ENCODE data around the gene PRPF38A.

Gene PRPF38A, protein sequence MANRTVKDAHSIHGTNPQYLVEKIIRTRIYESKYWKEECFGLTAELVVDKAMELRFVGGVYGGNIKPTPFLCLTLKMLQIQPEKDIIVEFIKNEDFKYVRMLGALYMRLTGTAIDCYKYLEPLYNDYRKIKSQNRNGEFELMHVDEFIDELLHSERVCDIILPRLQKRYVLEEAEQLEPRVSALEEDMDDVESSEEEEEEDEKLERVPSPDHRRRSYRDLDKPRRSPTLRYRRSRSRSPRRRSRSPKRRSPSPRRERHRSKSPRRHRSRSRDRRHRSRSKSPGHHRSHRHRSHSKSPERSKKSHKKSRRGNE
- total RNA-seq = 59.2 to 98.4 (median 85.9) reads per million in 9 experiments

DNA sequence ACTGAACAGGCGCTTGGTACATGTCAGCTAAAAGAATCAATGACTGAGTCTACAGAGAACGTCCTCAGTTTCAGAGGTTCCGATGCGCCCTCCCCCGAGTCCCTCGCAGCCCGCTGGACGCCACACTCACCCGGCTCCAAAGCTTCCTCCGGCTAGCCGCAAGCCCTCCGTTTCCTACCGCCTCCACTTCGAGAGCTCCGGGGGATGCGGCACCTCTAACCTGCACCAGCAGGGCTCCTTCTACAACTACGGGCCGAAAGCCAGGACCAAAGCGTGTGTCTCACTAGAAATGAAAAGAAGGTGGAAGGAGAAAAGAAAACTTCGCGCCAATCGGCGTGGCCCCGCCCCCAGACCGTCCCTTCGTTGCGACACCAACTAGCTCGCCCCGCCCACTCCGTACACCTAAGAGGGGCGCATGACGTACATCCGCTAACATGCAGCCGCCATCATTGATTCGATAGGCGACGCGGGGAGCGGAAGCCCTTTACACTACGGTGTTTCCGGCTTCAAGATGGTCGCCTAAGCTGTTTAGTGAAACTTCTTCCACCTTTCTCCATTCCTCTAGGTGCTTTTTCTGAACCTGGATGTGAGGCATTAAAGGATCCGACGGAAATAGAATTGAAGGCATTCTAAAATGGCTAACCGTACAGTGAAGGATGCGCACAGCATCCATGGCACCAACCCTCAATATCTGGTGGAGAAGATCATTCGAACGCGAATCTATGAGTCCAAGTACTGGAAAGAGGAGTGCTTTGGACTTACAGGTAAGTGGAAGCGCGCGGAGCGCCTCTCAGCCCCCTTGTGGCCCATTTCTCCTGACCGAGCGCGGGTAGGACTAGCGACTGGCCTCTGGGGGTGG is at the start of gene PRPF38A, which contains the start of gene ORC1:
Gene PRPF38A, plus strand, starts transcription at position 487 of the 859 bp plus-strand sequence. Its CDS starts 148 bp downstream, at position 635.
Gene ORC1, minus strand, starts transcription at position 308 of the 859 bp plus-strand sequence. CDS start 2,200 bp downstream, outside the sequence.
- Mint-ChIP-seq H3K4me3 (peak within 1 kb of the TSS; percentile 98 to 100), H3K27me3 (no peaks in the 10 kb centered on the region), H3K36me3 (ENCODE audit: insufficient read depth) (peaks cover 41% of the 10 kb centered on the region), H3K9me3 (no peaks in the 10 kb centered on the region), H3K4me1 (ENCODE audit: low read depth in 2 of 2) (peaks cover 26 to 30% of the 10 kb centered on the region in 2 donors), H3K27ac (peak within 1 kb of the TSS; percentile 98)
- peak; percentile 96 to 98 (median 96) for DNase-seq
- ATAC-seq (replicated peaks) = peak; percentile 91

DNA sequence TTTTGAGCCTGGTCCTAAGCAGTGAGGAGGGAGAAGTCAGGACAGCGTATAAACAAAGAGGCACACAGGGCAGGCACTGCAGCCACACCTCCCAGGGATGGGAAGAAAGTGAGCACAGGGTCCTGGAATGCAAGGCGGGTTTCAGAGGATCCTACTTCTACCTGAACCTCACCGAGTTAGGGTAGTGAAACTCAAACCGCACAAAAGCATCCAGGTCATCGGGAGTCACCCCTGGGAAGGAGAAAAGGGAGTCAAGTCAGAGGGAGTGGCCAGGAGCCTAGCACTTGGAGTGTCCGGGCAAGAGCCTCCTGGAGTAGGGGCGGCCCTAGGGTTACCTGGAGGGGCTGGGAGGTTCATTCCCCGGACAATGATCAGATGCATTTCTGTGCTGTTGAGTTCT is 49.0 kb upstream of the PRPF38A start:
- H3K27ac Mint-ChIP-seq = peak overlapping the region in 1 of 2 donors; percentile 77

GRCh38 chr1:52355847-52356505 is 48.4 kb upstream of the PRPF38A start:
- peaks cover 2 to 4% of the 10 kb centered on the region in 2 donors for H3K4me1 Mint-ChIP-seq (ENCODE audit: low read depth in 2 of 2)
- no peak for ATAC-seq (replicated peaks)

More for the DNA sequence above, 49.0 kb upstream of the PRPF38A start:
- peaks cover 66% of the 10 kb centered on the region for H3K36me3 Mint-ChIP-seq (ENCODE audit: insufficient read depth)
- no peak for DNase-seq
- H3K27me3 Mint-ChIP-seq = no peaks in the 10 kb centered on the region
- peaks cover 2 to 4% of the 10 kb centered on the region in 2 donors for H3K4me1 Mint-ChIP-seq (ENCODE audit: low read depth in 2 of 2)
- no peaks in the 10 kb centered on the region for H3K9me3 Mint-ChIP-seq
- H3K4me3 Mint-ChIP-seq = no peak overlapping the region
- ATAC-seq (replicated peaks) = no peak

GRCh38 chr1:52356818-52357355 is 47.5 kb upstream of the PRPF38A start:
- Mint-ChIP-seq H3K36me3 (ENCODE audit: insufficient read depth) (peaks cover 77% of the 10 kb centered on the region), H3K27ac (peak overlapping the region in 1 of 2 donors; percentile 79), H3K9me3 (no peaks in the 10 kb centered on the region), H3K4me3 (no peak overlapping the region), H3K4me1 (ENCODE audit: low read depth in 2 of 2) (peaks cover 7% of the 10 kb centered on the region in 2 donors), H3K27me3 (no peaks in the 10 kb centered on the region)
- DNase-seq = no peak
- no peak for ATAC-seq (replicated peaks)

More at GRCh38 chr1:52355847-52356505, 48.4 kb upstream of the PRPF38A start:
- Mint-ChIP-seq H3K9me3 (no peaks in the 10 kb centered on the region), H3K4me3 (no peak overlapping the region), H3K27ac (peak overlapping the region; percentile 77 to 79), H3K27me3 (no peaks in the 10 kb centered on the region), H3K36me3 (ENCODE audit: insufficient read depth) (peaks cover 72% of the 10 kb centered on the region)
- no peak for DNase-seq

DNA sequence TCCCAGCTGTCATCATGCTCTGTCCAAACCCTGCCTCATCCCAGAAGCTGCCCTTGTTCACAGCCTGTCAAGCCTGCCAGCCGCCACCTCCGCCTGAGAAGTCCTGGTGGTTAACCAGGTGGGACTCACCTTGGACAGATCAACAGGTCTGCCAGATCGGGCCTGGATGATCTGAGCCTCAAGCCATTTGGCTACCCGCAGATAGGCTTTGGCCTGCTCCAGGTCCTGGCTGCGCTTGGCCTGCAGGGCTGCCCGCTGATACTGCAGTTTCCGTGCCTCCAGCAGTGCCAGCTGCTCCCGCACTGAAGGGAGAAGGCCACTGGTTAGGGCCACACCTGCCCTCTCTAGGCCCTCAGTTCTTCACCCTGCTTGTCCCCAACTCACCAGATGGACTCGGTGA is 47.0 kb upstream of the PRPF38A start:
- Mint-ChIP-seq H3K27ac (peak overlapping the region in 1 of 2 donors; percentile 75), H3K36me3 (ENCODE audit: insufficient read depth) (peaks cover 79% of the 10 kb centered on the region)

DNA sequence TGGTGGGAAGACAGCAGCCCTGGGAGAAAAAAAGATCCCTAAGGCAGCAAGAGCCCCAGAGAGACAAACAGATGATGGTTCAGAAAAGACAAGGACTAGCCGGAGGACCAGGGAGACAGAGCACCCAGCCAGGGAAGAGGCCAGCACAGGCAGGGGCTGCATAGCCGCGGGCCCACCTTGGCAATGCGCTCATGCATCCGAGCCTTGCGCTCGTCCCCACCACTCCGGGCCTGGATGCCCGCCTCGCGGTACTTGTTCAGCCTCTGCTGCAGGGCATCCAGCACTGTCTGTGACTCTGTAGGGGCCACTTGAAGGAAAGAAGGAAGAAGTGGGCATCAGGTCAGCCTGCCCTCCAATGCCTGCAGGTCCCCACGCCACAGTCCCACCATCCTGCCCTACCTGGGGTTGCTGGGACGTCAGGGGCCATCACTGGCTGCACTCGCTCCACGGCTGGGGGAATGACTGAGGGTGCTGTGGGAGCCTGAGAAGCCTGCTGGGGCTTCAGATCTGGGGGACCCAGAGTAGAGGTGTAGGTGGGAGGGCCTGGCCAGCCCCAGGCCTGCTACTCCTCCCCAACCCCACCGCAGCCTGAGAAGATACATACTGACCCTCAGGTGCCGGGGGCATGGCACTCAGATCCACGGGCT is 45.4 kb upstream of the PRPF38A start:
- no peak for ATAC-seq (replicated peaks)
- no peak for DNase-seq
- Mint-ChIP-seq H3K27ac (peak overlapping the region in 1 of 2 donors; percentile 82), H3K36me3 (ENCODE audit: insufficient read depth) (peaks cover 85% of the 10 kb centered on the region), H3K27me3 (no peaks in the 10 kb centered on the region), H3K4me1 (ENCODE audit: low read depth in 2 of 2) (peaks cover 12 to 13% of the 10 kb centered on the region in 2 donors), H3K9me3 (no peaks in the 10 kb centered on the region), H3K4me3 (no peak overlapping the region)

More for the DNA sequence above, 47.0 kb upstream of the PRPF38A start:
- Mint-ChIP-seq H3K9me3 (no peaks in the 10 kb centered on the region), H3K4me1 (ENCODE audit: low read depth in 2 of 2) (peaks cover 9 to 11% of the 10 kb centered on the region in 2 donors), H3K4me3 (no peak overlapping the region), H3K27me3 (no peaks in the 10 kb centered on the region)
- no peak for ATAC-seq (replicated peaks)
- no peak for DNase-seq

DNA sequence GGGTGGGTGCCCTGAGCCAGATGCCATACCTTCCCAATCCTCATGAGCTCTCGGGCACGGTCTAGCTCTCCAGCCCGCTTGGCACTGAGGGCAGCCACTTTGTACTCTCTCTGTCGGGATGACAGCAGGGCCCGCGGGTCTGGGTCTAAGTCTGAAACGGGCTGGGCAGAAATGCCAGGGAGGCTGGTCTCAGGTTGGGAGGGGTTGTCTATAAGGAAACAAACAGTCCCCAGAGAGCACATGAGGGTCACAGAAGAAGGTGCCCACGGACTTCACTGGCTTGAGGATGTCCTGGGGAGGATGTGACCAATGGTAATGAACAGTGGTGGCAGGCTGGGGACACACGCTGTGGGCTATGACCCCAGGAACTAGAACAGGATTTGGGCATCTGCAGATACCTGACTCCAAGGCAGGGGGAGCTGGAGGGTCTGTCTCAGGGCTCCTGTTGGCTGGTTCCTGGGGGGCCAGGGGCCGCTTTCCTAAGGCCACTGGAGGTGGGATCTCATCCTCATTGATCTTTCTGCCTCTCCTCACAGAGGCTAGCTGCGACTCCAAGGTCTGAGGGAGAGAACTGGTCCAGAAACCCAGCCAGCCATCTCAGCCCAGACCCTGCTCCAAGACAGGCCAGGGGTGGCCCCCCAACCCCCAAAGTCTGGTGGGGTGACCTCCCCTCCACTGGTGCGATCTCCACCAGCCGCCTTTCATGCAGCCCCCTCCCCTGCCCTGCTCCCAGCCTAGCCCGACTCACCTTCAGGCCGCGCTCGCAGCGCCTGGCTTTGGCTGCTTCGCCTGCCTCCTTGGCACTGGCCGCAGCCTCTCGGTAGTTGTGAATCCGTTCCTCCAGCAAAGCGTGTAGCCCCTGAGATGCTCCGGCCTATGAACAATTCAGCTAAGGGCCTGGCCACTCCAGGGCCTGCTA is 44.5 kb upstream of the PRPF38A start:
- H3K27me3 Mint-ChIP-seq = no peaks in the 10 kb centered on the region
- ATAC-seq (replicated peaks) (no peak), DNase-seq (no peak)
- peaks cover 17 to 21% of the 10 kb centered on the region in 2 donors for H3K4me1 Mint-ChIP-seq (ENCODE audit: low read depth in 2 of 2)
- peak overlapping the region in 1 of 2 donors; percentile 49 for H3K27ac Mint-ChIP-seq
- H3K4me3 Mint-ChIP-seq = no peak overlapping the region
- H3K36me3 Mint-ChIP-seq (ENCODE audit: insufficient read depth) = peaks cover 85% of the 10 kb centered on the region
- no peaks in the 10 kb centered on the region for H3K9me3 Mint-ChIP-seq

GRCh38 chr1:52360595-52360968 is 43.8 kb upstream of the PRPF38A start:
- peak overlapping the region in 1 of 2 donors; percentile 49 for H3K27ac Mint-ChIP-seq
- no peak for ATAC-seq (replicated peaks)
- H3K4me1 Mint-ChIP-seq (ENCODE audit: low read depth in 2 of 2) = peaks cover 23 to 27% of the 10 kb centered on the region in 2 donors
- H3K36me3 Mint-ChIP-seq (ENCODE audit: insufficient read depth) = peaks cover 84% of the 10 kb centered on the region
- DNase-seq = no peak
- H3K27me3 Mint-ChIP-seq = no peaks in the 10 kb centered on the region
- no peaks in the 10 kb centered on the region for H3K9me3 Mint-ChIP-seq
- no peak overlapping the region for H3K4me3 Mint-ChIP-seq

- Mint-ChIP-seq H3K36me3 (ENCODE audit: insufficient read depth) (peaks cover 57% of the 10 kb centered on the region), H3K27me3 (no peaks in the 10 kb centered on the region), H3K4me1 (ENCODE audit: low read depth in 2 of 2) (peaks cover 31 to 32% of the 10 kb centered on the region in 2 donors), H3K27ac (peak overlapping the region; percentile 96 to 98), H3K4me3 (peak overlapping the region; percentile 95 to 97), H3K9me3 (no peaks in the 10 kb centered on the region)
- no peak for DNase-seq
- ATAC-seq (replicated peaks) = no peak
These were observed 40.1 kb upstream of the PRPF38A start for GRCh38 chr1:52364235-52364839.

DNA sequence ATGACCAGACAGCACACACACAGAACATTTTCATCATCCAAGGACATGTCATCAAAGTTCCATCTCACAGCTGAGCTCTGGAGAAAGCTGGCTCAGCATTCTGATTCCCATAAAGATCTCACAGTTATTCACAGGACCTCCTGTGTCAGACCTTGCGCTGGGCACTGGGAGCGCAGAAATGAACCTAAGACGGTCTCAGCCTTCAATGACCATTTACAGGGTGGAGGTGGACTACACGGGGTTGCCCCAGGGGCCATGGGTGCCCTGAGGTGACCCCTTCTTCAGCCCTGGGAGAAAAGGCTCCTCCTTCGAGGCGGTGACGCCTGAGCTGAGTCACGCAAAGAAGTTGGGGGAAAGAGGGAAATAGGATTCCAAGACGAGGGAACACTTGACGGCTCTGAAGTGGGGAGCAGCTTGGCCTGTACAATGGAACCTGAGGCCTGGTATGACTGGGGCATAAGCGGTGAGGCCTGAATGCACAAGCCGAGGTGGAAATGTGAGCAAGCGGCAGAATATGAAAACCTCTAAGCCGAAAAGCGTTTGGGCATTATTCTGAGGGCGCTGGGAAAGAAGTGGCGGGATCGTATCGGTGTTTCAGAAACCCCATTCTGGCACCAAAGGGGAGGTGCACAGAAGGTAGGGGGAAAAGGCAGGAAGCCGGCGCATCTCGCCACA is 39.2 kb upstream of the PRPF38A start:
- Mint-ChIP-seq H3K4me3 (peak overlapping the region; percentile 95 to 97), H3K4me1 (ENCODE audit: low read depth in 2 of 2) (peaks cover 31 to 32% of the 10 kb centered on the region in 2 donors), H3K27me3 (no peaks in the 10 kb centered on the region), H3K9me3 (no peaks in the 10 kb centered on the region), H3K27ac (peak overlapping the region; percentile 96 to 98), H3K36me3 (ENCODE audit: insufficient read depth) (peaks cover 50% of the 10 kb centered on the region)
- DNase-seq (no peak), ATAC-seq (replicated peaks) (no peak)
